PC-9 (cell line): ENCODE measurements around the gene TLR8.

ENCODE experiments used
- CTCF ChIP-seq: fragments of 200-600 bp; sonication (generic); conservative IDR thresholded peaks from 2 replicates; pipeline ENCODE4 v1.6.1; 2017; ENCODE audit warnings: mixed run types, antibody characterized with exemption, mild to moderate bottlenecking, moderate library complexity
- EZH2 ChIP-seq: fragments of 200-600 bp; sonication (generic); IDR thresholded peaks from 2 replicates; pipeline ENCODE4 v1.8.0; 2017; ENCODE audit warnings: antibody characterized with exemption, low read depth

DNA sequence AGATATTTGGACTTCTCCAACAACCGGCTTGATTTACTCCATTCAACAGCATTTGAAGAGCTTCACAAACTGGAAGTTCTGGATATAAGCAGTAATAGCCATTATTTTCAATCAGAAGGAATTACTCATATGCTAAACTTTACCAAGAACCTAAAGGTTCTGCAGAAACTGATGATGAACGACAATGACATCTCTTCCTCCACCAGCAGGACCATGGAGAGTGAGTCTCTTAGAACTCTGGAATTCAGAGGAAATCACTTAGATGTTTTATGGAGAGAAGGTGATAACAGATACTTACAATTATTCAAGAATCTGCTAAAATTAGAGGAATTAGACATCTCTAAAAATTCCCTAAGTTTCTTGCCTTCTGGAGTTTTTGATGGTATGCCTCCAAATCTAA lies 19.3 kb upstream of the TLR8 start:
- TF ChIP-seq CTCF, result no peak
- no peak for TF ChIP-seq EZH2
